ENCODE results near the gene UBL4A.
A peak's percentile ranks its signal among the peaks of the same experiment; 100 is the strongest.

Gene UBL4A

DNA sequence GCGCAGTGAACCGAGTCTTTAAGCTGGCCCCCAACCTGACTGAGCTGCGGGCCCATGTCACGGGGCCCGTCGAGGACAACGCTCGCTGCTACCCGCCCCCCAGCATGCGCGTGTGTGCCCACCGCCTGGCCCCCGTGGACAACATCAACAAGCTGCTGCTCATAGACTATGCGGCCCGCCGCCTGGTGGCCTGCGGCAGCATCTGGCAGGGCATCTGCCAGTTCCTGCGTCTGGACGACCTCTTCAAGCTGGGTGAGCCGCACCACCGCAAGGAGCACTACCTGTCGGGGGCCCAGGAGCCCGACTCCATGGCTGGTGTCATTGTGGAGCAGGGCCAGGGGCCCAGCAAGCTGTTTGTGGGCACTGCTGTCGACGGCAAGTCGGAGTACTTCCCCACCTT lies 26.1 kb downstream of the UBL4A start:
- no peak for DNase-seq

DNA sequence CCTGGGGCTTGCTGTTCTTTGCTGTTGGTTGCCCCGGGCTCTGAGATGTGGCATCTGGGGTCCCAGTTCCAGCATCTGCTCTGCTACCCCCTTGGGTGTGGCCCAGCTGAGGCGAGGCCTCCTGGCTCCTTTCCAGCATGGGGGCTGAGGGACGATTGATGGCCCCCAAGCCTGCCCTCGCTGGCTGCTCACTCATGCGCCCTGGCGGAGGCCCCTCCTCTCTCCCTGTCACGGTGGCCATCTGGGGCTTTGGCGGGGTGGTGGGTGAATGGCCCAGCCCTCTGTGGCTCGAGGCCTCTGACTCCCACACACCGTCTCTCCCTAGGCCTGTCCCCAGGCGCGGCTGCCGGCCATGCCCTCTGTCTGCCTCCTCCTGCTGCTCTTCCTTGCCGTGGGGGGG lies 26.6 kb downstream of the UBL4A start:
- DNase-seq = peak; percentile 29

DNA sequence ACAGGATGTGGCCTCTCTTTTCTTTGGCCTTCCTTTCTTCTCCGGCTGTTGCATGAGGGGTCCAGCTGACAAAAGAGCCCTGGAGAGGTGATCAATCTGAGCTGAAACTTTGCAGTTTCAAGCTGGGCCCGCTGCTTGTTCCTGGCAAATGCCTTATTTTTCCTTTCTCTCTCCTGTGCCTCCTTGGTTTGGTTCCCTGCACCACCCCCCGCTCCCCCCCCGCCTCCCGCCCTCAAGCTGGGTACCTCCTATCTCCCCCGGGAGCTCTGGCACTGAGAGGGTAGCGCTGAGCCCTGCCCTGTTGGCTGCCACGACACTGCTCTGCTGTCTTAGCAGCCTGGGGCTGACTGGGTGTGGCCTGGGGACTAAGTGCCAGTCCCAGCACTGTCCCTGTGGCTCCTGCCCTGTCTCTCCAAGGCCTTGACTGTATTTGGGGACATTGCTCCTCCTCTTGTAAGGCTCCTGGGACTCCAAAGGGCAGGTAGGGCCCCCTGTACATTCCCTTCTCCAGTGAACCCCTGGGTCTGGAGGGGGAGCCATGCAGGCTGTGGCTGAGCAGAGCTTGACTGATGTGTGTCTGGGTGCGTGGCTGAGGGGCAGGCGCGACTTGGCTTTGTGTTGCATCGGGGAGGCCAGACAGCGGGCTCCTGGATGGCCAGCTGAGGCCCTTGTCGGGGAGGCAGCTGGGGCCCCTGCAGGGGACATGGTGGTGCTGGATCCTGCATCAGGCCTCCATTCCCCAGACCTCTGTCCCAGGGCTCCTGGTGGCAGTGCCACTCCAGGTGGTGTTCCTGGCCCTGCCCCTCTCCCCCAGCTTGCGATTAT lies 27.2 kb downstream of the UBL4A start:
- no peak for DNase-seq

DNA sequence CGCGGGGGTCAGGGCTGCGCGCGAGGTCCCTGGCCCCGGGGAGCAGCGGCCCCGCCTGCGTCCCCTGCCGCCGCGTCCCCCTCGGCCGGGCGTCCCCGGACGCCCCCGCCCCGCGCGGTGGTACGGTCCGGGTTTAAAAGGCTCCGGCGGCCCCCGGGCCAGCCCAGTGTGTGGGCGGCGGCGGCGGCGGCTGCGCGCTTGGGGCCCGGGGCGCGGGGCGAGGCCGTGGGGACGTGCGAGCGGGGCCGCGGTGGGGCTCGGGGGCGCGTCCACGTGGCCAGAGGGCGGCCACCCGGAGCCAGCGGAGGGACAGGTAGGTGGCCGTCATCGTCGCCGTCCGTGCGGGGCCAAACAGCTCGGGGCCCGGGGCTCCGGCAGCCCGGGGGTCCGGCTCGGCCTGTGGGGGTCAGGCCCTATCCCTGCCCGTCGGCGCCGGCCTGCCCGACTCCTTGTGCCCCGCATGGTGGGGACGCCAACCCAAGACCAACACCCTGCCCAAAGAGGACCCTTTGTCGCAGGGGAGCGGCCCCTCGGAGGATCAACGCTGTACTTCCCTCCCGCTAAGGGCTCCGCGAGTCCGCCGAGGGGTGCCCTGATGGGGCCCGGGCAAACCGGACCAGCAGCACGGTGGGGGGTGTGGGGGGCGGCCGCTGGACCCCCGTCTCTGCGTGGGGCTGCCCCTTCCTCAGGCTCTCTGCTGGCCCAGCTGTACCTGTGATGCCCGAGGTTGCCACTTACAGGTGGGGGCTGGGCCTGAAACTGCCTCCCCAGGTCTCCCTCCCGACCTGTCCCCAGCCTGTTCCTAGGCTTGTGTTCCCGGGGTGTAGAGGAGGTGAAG lies 28.1 kb downstream of the UBL4A start, which contains the start of gene PLXNA3:
PLXNA3 (plus strand) TSS at position 166 of the 838 bp plus-strand sequence. CDS start 1,903 bp downstream, outside the sequence.
- no peak for DNase-seq

DNA sequence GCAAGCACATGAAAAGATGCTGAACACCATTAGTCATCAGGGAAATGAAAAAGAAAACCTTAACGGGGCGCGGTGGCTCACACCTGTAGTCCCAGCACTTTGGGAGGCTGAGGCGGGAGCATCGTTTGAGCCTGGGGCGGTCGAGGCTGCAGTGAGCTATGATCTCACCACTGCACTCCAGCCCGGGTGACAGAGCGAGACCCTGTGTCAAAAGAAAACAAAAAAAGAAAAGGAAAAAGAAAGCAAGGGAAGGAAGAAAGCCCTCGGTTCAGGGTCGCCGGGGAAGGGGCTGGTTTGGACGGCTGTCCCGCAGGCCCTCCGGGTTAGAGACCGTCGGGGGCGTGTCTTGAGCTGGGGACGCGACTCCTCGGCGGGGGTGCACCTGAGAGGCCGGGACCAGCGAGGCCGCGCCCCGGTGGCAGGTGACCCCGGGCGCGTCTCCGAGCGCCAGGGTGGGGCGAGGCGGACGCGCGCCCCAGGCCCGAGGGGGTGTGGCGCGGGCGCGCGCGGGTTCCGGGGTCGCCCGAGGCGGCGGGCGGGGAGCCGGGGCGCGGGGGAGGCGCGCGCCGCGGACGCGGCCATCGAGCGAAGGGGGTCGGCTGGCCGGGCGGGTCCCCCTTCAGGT lies 28.8 kb downstream of the UBL4A start:
- DNase-seq = no peak

DNA sequence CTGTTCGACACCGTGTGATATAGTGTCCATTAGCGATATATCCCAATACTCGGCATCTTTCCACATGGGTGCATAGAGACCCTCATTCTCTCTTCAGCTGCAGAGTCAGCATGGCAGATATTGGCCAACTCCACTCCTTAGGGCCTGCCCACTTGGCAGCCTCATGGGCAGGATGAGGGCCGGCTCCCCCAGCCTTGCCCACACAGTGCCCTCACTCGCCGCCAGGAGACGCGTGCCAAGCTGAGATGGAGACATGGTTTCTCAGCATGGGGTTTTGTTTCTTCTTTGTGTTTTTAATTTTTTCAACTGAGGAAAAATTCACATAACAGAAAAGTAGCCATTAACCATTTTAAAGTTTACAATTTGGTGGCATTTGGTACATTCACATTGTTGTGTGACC lies 33.6 kb downstream of the UBL4A start:
- no peak for DNase-seq

DNA sequence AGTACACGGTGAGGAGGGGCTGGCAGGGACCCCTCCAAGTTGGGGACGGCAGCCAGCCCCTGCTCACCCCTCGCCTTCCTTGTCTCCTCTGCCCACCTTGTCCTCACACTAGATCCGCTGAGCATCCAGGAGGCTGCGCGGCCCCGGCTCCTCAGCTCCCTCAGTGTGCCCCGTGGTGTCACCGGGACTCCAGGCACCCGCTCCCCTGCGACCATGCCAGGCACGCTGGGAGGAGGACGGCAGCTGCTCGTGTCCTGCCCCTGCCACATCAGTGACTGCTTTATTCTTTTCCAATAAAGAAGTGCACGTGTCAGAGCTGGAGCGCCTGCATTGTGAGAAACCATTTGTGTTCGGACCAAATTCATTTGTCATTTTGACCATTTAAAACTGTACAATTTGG lies 36.1 kb downstream of the UBL4A start:
- DNase-seq = no peak

DNA sequence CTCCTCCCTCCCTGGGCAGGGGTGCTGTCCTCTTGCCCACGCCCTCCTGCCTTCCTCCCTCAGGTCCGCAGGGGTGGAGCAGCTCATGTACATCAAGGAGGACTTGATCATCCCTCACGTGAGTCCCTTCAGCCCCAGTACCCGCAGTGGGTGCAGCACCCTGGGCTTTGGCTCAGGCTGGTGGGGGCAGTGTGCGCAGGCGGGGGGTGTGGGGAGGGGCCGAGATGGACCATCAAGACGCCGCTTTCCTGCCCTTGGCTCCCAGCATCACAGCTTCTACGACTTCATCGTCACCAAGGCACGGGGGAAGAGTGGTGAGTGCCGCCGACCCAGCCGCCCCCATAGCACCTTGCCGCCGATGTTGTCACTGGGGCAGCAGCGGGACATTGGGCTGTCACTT lies 36.8 kb downstream of the UBL4A start:
- no peak for DNase-seq

DNA sequence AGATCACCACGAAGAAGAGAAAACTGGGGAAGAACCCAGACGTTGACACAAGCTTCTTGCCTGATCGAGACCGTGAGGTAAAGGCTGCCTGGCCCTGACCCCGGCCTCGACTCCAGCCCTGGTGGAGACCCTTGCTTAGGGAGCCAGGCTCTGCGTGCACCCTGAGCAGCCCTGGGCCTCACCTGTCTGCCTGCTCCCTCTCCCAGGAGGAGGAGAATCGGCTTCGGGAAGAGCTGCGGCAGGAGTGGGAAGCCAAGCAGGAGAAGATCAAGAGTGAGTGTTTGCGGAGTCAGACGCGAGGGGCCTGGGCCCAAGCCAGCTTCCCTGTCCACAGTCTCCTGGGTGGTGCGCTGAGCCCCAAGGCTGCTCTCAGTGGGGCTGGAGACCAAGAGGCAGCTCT lies 37.9 kb downstream of the UBL4A start:
- no peak for DNase-seq

DNA sequence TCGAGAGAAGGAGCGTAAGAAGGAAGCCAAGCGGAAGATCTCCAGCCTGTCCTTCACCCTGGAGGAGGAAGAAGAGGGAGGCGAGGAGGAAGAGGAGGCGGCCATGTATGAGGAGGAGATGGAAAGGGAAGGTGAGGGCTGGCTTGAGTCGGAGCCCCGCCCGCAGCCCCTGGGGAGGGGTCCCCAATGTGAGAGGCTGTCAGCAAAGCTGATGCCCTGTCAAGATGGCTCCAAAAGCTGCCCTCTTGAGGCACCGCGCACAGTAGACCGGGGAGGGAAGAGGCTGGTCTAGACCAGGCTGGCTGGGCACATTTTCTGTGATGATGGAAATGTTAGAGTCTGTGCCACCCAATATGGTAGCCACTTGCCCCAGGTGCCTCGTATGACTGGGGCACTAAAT lies 40.0 kb downstream of the UBL4A start:
- DNase-seq = no peak

DNA sequence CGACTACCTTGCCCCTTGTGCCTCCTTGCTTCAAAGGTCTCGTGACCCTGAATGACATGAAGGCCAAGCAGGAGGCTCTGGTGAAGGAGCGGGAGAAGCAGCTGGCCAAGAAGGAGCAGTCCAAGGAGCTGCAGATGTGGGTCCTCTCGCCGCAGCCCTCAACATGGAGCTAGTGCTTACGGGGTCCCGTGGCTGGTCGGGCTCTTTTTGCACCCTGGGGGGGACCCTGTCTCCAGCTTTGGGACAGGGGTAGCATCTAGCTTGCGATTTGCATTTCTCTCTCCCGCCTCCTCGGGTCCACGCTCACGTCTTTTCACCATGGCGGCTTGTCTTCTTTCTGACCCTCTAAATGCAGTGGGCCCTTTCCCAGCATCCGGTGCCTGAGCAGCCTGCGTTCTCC lies 40.6 kb downstream of the UBL4A start:
- no peak for DNase-seq

DNA sequence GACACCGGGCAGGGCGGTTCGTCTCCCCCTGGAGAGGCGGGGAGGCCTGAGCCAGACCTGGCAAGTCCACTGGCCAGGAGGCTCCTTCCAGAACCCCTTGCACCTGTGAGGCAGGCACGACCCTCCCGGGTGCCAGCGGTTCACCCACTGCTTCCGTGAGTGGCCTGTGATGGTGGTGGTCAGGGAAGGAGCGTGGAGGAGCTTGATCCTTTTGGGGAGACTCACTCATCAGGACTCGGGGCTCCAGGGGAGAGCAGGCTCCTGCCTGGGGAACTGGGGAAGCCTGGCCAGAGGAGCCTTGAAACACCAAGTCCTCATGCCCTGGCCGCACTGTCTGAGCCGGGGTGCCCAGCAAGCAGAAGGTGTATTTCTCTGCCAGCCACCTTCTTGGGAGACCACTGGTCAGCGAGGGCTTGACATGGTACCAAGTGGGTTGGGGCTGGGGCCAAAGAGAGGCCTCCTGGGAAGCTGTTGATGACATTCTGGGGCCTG lies 41.6 kb downstream of the UBL4A start:
- no peak for DNase-seq

DNA sequence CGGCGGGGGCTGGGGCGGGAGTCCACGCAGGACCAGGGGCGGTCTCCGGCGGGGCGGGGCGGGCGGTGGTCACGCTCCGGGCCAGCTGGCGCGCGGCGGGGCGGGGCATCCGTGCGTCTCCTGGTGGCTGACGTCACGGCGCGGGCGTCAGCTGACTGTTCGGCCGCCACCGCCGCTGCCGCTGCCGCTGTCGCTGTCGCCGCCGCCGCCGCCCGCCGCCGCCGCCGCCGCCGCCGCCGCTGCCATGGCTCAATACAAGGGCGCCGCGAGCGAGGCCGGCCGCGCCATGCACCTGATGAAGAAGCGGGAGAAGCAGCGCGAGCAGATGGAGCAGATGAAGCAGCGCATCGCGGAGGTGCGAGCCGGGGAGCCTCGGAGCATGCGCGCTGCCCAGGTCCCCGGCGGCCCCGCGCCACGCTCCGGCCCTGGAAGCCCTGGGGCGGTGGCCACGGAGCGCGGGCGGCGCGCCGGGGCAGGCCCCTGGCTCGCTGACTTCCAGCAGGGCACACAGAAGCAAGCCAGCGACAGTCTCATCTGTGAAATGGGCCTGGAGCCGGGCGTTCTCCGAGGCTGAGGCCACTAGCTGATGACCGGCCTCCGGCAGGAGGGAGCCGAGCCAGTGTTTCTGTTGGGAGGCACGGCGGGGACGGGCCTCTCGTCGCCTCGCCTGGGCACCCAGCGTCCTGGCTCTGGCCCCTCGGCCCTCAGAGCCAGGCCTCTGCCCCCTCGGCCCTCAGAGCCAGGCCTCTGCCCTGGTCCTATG lies 42.2 kb downstream of the UBL4A start, which contains the start of gene FAM50A:
FAM50A (plus strand) TSS at position 150 of the 763 bp plus-strand sequence; CDS start at position 245, 95 bp downstream.
- DNase-seq = no peak

DNA sequence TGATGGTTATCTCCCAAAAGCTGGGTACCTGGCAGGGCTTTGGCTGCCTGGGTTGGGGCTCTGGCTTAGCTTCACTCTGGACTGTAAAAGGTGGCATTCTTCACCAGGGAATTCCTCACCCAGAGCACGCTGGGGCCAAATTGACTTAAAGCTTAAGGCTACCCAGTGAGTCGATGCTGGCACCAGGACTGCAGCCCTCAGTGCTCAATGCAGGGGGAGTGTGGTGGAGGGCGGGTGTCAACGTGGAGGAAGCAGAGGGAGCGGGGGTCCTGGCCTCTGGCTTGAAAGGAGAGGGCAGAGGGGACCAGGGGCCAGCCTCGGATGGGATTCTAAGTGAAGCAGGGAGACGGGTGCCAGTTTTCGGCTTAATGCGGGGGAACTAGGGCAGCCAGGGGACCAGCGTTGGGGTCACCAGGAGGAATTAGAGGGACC lies 42.9 kb downstream of the UBL4A start:
- no peak for DNase-seq

DNA sequence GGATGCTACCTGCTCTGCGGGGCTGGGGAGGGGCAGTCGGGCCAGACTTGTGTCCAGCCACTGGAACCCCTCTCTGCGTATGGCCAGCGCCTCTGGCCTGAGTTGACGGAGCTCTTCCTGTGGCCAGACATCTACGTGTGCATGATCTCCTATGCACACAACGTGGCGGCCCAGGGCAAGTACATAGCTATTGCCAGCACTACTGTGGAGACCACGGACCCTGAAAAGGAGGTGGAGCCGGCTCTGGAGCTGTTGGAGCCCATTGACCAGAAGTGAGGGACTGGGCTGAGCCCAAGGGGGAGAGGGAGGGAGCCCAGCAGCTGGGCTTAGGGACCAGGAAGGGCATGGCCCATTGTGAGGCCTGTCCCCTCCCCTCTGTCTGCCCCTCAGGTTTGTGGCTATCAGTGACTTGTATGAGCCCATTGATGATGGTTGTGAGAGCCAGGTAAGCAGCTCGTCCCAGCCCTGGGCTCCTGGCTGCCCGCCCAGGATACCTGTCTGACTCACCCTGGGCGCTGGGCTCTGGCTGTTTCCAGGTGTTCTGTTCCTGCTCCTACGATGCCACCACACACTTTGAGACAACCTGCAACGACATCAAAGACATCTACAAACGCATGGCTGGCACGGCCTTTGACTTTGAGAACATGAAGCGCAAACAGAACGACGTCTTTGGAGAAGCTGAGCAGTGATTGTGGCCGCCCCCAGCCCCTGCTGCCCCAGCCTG lies 44.3 kb downstream of the UBL4A start:
- no peak for DNase-seq

DNA sequence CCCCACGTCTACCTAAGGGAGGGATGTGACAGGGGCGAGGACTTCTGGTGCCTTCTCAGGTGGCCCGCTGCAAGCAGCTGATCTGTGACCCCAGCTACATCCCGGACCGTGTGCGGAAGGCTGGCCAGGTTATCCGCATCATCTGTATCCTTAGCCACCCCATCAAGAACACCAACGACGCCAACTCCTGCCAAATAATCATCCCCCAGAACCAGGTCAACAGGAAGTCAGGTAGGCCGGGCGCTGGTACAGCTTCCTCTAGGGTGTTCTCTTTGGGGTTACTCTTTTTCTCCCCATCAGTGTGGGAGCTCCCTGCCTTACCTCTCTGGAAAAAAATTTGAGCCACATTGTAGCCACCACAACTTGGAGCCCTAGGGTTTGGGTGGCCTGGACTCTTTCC lies 44.9 kb downstream of the UBL4A start:
- no peak for DNase-seq

DNA sequence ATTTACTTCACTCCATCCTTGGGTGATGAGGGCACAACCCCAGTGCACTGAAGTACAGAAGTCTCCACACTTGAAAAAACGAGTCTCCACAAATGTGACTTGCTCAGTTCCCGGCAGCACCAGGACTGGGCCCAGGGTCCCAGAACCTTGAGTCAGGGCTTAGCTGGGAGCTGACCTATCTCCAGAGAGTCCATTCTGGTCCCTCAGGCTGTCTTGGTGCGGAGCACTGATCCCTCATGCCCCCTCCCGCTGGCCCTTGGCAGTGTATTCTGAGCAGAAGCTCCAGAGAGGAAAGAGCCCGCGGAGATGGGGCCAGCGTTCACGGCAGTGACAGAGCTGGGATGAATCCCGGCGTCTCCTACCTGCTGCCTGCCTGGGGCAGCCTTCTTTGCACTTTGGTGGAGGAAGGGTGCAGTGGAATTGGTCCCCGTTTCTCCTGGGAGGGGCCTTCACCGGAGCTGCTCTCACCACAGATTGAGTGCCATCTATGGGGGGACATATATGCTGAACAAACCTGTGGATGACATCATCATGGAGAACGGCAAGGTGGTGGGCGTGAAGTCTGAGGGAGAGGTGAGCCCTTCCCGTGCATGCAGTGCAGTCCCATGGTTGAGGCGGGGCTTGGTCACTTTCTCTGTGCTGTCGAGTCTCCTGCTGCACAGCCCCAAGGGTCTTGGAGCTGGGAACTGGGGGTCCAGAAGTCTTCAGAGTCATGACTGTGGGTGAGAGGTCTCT lies 45.6 kb downstream of the UBL4A start:
- no peak for DNase-seq

DNA sequence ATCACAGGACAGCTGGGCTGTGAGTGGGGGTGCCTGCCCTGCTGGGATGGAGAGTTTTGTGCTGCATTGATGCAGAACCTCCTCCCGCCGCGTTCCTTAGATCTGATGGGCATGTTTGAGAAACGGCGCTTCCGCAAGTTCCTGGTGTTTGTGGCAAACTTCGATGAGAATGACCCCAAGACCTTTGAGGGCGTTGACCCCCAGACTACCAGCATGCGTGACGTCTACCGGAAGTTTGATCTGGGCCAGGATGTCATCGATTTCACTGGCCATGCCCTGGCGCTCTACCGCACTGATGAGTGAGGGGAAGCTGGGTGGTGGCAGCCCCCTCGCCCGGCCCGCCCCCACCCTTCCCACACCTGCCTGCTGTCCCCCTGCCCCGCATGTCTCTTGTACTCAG lies 46.6 kb downstream of the UBL4A start:
- no peak for DNase-seq

DNA sequence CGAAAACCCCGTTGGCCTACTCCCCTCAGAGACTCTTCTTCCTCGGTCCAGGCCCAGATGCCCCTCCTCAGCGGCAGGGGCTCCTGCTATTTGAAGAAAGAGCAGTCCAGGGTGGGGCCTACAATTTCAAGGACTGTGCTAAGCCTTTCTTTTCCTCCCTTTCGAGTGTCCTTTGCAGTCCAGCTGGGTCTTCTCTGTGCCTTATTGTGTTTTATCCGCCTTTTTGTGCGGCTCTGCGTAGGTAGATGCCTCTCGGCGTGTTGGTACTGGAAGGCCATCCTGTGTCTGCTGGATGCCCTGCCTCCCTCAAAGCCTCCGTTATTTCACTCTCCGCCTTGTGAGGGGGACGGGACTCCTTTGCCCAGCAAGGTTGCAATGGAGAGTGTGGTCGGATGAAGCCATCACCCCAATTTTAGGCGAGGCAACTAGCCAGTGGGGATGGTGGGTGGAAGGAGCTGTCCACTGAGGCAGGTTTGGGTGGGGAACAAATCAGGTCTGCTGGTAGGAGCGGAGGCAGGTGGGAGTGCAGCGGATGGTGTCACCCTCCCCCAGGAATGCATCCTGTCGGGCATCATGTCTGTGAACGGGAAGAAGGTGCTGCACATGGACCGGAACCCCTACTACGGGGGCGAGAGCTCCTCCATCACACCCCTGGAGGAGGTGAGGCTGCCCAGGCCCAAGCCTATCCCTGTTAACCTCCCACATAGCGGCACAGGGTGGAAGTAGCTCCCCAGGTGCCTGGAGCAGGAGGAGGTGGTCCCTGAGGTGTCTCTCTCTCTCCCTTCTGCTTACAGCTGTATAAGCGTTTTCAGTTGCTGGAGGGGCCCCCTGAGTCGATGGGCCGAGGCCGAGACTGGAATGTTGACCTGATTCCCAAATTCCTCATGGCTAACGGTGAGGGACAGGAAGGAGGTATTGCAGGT lies 48.2 kb downstream of the UBL4A start:
- DNase-seq = no peak

All from NCI-H524 treated with DMSO at 0.1 percent for 48 hours (cell line).